GM19328 (cell line): ENCODE data around the gene SNAPC5.
"Not testable (repeated sequence)": the region's sequence is repeated elsewhere in the genome, so short reads cannot be mapped to it uniquely, and the experiment has no call there.

Experiments used
- ATAC-seq: cut with Tn5 transposase; IDR thresholded peaks from one replicate; pipeline ENCODE4 v1.9.1; 2021; ENCODE audit warnings: mild to moderate bottlenecking, moderate library complexity; ENCODE audit not compliant: unreplicated experiment

The SNAPC5 gene, protein sequence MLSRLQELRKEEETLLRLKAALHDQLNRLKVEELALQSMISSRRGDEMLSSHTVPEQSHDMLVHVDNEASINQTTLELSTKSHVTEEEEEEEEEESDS

DNA sequence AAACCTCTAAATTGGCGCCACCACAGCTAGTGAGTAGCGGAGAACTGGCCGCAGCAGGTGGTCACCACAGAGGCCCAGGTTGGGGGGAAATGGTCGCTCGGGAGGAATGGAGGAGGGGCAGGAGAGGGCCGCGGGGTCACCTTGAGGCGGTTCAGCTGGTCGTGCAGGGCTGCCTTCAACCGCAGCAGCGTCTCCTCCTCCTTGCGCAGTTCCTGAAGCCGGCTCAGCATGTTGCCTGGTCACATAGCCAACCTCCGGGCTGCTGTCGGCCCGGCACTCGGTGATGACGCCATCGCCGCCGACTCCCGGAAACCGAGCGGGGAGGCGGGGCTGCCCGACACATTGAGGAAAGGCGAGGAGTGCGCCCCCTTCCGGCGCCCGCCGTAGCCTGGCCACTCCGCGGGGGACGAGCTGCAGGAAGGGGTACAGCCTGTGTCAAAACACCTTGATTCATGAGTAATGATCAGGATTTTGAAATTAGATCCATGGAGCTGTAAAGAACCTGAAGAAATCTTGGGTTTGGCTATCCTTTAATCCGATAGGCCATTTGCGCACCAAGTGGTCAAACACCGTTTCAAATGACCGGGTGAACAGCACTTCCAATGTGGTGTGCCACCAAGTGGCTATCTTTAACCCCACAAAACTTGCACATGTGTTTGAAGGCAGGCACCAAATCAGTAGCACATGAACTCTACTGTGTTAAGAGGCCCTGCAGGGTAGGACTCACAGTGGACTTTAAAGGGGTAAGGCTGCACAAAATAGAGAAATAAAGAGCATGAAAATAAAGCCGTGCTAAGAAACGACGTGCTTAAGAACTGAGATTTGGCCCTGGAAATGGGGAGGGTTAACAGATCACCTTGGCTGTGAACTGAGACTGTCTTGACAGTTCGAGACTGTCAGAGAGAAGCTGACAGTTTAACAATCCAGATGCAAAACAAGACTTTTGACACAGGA lies at the start of gene SNAPC5:
Gene SNAPC5, minus strand, starts transcription at position 261 of the 954 bp plus-strand sequence. Its CDS starts 31 bp downstream, at position 230.
- peak; percentile 80 for ATAC-seq

DNA sequence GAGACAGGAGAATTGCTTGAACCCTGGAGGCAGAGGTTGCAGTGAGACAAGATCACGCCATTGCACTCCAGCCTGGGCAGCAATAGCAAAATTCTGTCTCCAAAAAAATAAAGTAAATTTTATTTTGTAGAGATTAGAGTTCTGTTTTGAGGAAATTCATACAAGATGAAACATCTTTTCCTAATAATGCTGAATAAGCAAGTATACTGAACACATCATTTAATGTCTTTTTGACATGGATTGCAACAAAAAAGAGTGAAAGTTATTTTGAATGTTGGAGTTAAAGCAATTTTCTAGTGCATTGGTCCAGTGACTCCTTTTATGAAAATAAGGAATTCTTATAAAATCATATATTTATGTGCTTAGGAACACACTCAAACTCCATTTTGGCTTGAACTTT lies 47.7 kb upstream of the SNAPC5 start:
- no peak for ATAC-seq

DNA sequence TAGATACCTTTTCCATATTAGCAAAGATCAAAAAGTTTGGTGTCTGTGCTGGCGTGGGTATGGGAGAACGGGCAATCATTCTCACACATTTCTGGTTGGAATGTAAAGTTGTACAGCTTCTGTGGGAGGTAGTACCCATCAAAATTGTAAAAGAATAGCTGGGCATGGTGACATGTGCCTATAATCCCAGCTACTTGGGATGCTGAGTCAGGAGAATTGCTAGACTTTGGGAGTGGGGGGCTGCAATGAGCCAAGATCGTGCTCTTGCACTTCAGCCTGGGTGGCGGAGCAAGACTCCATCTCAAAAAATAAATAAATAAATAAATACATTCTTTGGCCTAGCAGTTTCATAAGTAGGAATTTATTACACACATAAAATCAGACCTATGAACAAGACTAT lies 45.3 kb upstream of the SNAPC5 start:
- no peak for ATAC-seq

DNA sequence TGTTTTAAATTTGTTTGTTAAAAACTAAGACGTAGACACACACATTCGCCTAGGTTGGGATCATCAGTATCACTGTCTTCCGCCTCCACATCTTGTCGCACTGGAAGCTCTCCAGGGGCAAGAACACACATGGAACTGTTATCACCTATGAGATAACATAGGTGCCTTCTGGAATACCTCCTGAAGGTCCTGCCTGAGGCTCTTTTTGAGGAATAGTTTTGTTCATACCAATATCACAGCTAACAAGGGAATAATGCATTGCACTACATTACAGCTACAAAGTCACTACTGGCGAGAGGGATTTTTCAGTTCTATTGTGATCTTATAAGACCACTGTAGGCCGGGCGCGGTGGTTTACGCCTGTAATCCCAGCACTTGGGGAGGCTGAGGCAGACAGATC lies 37.5 kb upstream of the SNAPC5 start:
- ATAC-seq = no peak

DNA sequence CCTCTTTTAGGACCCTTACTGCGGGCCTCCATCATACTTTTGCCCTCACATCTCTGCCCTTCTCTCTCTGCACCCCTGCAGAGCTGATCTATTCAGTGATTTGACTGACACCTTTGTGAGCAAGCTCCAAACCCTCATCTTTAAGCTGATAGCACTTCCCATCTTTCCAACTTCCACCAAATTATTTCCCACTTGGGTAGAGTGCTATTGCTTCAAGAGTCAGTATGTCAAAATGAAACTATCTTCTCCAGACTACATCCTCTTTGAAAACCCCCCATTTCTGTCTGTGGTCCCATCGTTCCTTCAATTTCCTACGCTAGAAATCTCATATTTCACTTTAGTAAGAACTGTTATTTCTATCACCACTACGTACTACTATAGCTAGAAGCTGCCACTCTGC lies 27.3 kb upstream of the SNAPC5 start:
- ATAC-seq = no peak

DNA sequence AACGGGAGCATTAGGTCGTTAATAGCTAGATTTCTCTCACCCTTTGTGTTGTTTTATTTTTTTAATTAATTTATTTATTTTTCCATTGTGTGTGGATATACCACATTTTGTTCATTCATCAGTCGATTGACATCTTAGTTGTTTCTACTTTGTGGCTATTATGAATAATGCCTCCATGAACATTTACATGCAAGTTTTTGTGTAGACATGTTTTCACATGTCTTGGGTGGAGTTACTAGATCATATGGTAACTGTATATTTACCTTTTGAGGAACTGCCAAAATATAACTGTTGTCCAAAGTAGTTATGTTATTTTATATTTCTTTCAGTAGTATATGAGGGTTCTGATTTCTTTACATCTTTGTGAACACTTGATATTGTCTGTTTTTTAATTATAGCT lies 26.4 kb upstream of the SNAPC5 start:
- no peak for ATAC-seq

DNA sequence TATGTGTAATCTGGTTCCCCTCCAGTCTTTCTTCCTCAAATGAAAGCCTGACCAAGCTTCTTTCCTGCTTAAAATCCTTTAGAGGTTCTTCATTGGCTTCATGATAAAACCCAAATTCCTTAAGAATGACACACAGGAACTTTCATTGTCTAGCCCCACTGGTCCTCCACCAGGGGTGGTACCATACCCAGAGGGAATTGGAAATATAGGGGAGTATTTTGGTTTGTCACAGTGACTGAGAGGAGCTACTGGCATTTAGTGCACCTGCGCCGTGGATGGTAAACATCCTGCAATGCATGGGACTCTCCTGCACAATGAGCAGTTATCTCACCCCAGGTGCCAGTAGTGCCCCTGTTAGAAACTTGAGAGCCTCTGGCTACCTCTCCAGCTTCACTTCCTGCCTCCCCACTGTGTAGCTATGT lies 18.4 kb upstream of the SNAPC5 start:
- ATAC-seq = no peak

DNA sequence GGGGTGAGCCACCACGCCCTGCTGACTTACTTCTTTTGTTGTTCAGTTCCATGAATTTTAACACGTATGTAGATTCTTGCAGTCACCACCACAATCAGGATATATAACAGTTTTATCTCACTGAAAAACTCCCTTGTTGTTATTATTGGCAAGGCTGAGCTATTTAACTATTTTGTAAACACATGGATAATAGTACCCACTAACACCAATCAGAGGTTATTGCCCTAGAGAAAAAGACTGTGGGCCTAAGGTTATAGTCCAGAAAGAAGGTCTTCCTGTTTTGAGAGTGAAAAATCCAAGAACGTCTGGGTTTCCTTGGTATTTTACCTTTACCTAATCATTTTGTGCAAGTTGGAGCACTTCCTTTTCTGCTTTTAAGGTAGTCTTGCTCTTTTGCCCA lies 17.0 kb upstream of the SNAPC5 start:
- ATAC-seq = no peak

DNA sequence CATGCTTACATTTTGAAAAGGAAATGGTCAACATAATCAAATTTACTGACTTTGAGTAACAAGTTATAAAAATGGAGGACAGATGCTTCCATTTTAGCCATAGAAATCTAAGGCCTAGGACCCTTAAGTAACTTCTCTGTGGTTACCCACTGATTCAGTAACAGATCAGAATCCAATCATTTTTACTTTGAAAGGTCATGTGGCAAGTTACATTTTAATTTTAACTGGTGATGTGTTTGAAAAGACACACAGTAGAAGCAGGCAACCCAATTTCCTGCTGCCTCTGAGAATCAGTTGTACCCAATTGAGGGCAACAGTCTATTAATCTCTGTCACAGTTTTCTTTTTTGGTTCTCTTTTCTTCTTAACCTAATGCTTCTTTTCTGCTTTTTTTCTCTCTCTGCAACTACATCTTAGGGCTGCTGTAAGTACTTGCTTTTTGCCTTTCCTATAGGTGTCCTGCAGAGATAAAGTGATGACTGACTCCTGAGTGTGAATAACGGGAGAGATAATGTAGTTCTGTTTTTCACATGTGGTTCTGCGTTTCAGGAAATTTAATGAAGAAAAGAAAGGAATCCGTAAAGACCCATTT lies 10.8 kb upstream of the SNAPC5 start:
- no peak for ATAC-seq

DNA sequence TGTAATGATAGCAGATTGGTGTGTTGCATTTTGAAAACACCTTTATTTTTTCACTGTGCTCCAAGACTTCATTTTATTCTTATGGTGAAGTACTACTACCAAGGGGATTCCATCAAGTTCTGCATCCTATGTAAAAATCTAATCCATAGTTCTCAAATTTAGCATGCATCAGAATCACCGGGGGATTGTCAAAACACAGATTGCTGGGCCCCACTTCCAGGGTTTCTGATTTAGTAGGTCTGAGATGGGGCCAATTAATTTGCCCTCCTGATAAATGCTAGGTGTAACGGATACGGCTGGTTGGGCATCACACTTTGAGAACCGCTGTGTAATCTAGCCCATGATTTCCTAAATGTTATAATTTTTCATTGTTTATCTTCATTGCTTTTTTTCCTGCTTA lies 8.3 kb upstream of the SNAPC5 start:
- no peak for ATAC-seq

DNA sequence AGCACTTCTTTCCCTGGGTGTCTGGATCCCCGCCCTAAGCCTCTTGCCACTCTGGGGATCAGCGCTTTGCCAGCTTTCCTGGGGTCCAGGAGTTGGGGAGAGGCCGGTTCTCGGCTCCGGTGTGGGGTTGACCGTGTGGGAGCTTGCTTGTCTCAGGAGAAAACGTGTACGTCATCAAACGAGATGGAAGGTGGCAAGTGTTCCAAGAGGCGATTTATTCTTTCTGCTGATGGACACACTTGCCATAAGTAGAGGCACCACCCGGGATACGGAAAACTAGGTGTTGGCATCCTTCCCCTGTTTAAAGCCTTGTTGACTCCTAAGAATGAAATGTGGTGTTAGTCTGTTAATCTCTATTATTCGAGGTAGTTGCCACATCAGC lies 7.9 kb upstream of the SNAPC5 start:
- ATAC-seq = peak; percentile 12

DNA sequence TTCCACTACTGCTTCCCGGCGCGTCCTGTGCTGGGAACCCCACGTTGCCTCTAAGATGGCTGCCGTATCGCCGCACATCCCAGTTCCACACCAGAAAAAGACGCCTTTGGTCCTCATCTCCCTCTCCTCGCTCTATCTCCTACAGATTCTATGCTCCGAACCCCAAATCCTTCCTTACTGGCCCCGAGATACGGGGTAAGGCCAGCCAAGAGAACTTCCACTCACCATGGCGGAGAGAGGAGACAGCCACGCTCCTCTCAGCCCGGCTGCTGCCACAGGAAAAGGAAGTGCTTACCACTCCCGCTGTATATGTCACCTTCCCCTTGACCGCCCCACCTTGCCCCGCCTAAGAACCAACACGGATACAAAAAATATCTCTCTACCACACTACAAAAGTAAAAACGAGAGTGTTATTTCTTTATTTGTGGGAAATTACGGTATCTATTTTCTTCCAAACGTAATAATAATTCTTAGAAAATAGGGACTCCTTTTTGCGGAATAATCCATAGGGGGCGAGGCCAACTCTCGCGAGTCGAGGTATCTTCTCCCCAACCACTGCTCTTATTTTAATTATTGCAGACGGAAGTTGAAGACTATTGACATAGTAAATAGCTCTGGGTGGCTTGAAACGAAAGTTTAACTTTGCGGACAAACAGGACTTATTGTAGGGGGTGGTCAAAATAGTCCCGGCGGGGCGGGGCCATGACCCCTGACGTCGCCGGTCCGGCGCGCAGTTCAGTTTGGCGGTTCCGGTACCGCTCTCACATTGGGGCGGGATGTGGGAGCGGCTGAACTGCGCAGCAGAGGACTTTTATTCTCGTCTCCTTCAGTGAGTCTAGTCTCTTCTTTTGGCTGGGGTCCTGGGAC lies 7.2 kb upstream of the SNAPC5 start, which contains the start of the genes RPL4 and ZWILCH:
Gene RPL4, minus strand, starts transcription at position 293 of the 867 bp plus-strand sequence. Its CDS starts 65 bp downstream, at position 228.
Gene ZWILCH, plus strand, starts transcription at position 764 of the 867 bp plus-strand sequence. Its CDS starts 13 bp downstream, at position 777.
- peak; percentile 74 for ATAC-seq

DNA sequence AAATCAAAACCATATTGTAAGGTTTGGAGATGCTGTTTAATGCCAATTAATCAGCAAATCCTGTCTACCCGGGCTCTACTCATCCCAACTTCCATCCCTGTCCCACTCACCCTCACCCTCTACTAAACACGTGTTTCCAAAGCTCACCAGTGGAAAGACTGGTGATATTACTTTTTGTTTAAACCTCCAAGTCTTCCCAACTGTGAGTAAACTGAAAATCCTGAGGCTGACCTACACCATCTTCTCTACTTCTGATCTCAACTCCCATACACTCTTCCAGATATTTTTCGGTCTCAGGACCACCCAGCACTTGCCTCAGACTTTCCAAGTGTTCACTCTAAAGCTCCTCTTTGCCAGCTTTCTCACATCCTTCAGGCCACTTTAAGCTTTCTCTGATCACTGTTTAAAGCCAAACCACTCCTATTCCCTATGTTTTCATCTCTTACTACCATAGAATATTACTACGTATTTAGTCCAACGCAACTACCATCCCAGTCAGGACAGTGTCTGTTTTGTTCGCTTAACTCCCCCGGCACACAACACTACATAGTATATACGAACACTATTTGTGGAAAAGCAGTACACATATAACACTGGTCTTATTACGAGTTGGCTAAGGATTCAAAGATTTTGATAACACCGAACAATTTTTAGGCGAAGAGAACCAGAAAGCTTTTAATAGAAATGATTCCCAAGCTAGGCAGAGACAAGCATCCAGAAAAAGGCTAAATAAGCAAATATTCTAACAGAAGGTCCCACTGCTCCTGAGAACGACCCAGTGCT lies 6.4 kb upstream of the SNAPC5 start:
- no peak for ATAC-seq

DNA sequence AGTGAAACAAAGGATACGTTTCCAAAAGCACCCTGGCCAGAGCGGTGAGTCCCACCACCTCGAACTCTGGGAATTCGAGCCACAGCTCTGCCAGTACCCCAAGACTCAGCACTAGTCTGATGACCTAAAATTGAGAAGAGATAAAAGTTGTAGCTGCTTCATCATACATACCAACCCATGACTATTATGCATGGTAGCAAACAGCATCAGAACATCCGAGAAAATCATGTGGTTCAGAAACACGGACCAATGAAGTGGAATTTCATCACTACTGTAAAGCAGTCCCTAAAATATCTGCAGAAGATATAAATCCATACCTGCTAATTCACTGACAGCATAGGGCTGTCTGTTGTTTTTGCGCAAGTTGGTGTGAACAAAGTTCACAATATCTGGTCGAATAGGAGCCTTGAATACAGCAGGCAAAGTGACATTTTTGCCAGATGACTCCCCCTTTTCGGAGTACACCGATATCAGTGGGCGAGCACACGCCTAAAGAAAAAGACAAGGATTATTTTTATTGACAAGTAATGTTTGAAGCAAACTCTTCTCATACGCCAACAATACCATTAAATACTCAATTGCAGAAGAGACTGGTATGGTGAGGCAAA lies 5.6 kb upstream of the SNAPC5 start:
- not testable (repeated sequence) for ATAC-seq

DNA sequence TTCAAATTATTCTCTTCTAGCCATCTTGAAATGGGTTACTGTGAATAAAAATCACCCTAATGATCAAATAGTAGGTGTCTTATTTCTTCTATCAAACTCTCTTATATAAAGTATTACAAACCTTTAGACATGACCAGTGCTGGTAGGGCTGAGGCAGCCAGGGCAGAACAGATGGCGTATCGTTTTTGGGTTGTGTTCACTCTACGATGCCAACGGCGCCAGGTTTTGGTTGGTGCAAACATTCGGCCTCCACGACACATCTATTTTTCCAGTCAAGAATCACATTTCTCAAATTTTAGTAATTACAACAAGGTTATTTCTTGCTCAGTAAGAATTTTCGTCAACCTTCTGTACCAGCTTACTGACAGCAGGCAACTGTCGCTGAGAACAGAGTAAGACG lies 4.9 kb upstream of the SNAPC5 start:
- ATAC-seq = no peak

DNA sequence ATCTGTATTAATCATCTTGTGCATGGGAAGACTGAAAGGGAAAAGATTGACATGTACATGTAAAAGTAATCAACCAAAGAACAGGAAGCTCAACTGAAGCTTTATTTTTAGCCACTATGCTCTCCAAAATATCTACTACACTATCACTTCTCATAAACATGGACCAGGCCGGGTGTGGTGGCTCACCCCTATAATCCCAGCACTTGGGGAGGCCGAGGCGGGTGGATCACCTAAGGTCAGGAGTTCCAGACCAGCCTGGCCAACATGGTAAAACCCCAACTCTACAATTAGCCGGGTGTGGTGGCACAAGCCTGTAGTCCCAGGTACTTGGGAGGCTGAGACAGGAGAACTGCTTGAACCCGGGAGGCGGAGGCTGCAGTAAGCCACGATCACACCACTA lies 2.8 kb upstream of the SNAPC5 start:
- not testable (repeated sequence) for ATAC-seq

DNA sequence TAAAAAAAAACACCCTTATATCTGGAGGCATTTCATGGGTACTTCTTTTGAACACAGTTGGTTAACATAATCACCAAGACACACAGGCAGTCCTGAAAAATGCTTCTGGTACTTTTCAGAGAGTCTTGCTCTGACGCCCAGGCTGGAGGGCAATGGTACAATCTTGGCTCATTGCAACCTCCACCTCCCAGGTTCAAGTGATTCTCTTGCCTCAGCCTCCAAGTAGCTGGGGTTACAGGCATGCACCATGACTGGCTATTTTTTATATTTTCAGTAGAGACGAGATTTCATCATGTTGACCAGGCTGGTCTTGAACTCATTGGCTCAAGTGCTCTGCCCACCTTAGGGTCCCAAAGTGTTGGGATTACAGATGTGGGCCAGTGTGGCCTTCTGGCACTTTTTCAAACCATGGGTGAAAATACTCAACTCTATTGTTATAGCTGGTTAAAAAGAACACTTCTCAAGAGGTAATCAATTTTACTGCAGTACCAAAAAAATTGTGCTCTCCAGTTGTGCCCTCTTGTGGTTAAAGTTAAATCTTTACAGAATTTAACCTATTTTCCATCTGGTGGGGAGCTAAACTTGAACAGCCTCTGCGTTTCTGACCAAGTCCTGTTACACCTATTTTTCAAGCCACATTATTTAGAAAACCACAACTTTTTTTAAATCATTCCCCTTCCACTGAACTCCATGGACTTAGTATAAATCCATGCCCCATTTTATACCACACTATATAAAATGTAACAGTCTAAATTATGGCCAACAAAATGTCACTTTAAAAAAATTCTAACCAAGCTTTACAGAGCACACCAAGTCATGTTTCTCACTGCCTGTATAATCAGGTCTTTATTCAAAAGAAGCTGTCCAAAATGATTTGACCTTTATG lies 1.2 kb upstream of the SNAPC5 start:
- no peak for ATAC-seq

DNA sequence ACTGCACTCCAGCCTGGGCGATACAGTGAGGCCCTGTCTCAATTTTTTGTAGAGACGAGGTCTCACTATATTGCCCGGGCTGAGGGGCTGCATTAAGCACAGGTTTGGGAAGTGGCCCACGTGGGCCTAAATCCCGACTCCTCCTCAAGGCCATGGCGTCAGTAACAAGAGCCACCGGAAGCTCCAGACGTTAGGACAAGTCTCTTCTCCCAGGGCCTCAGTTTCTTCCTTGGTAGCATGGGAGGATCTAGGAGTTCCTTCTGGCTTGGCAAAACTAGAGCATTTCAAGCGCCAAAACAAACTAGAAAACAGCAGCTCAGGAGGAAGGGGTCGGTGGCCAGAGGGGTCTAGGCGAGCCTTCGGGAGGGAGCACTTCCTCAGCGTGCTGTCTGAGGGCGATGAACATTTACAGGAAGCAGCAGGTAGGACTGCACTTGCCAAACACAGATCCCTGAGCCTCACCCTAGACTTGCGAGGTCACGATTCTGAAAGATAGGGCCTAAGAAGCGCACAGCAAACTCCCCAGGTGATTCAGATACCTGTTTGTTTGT lies 536 bp downstream of the SNAPC5 start:
- ATAC-seq = no peak
